ENCODE results near the gene TRRAP.

TRRAP gene

GRCh38 chr7:98913026-98913425, 34.7 kb downstream of the TRRAP start:
- no CpG with 5 or more reads among the region's 8 CpGs for WGBS (ENCODE audit: extremely low coverage, insufficient coverage, insufficient read length)
- H3K4me3 ChIP-seq (ENCODE audit: low read depth, low read length): no peak overlapping the region
- H2AK5ac ChIP-seq (ENCODE audit: low read length): no peak overlapping the region
- peaks cover 2% of the 10 kb centered on the region for H3K9me3 ChIP-seq (ENCODE audit: insufficient read depth, low read depth, low read length)
- no peak overlapping the region for H3K23ac ChIP-seq (ENCODE audit: low read length)
- no peak overlapping the region for H3K4ac ChIP-seq (ENCODE audit: low read depth, low read length)
- no peak overlapping the region for H4K8ac ChIP-seq (ENCODE audit: low read depth, low read length)
- H3K36me3 ChIP-seq (ENCODE audit: control insufficient read depth in 1 of 2, insufficient read depth in 2 of 2, low read length in 2 of 2): peaks cover 54 to 70% of the 10 kb centered on the region in 2 experiments
- H3K9ac ChIP-seq (ENCODE audit: low read length): no peak overlapping the region
- H3K4me2 ChIP-seq (ENCODE audit: low read length): no peak overlapping the region
- no peaks in the 10 kb centered on the region for H3K79me2 ChIP-seq (ENCODE audit: control insufficient read depth, insufficient read depth, low read length, poor library complexity)
- H2BK120ac ChIP-seq (ENCODE audit: insufficient read depth, low read length, poor library complexity): no peak overlapping the region
- no peak overlapping the region for H2BK12ac ChIP-seq (ENCODE audit: low read length)
- no peak overlapping the region for H2BK5ac ChIP-seq (ENCODE audit: low read depth, low read length, poor library complexity)
- H3K18ac ChIP-seq (ENCODE audit: low read length): no peak overlapping the region
- H2AFZ ChIP-seq (ENCODE audit: insufficient read depth, low read length, poor library complexity): no peak overlapping the region
- H3K27me3 ChIP-seq (ENCODE audit: insufficient read depth, low read length): no peaks in the 10 kb centered on the region
- H3K4me1 ChIP-seq (ENCODE audit: control insufficient read depth in 1 of 2, insufficient read depth in 2 of 2, low read length in 2 of 2): no peaks in the 10 kb centered on the region
- no peaks in the 10 kb centered on the region for H3K79me1 ChIP-seq (ENCODE audit: low read length)
- H3K14ac ChIP-seq (ENCODE audit: low read length): no peak overlapping the region
- H4K12ac ChIP-seq (ENCODE audit: low read depth, low read length): no peak overlapping the region
- no peak overlapping the region for H3K27ac ChIP-seq (ENCODE audit: low read depth, low read length)
- DNase-seq: no peak
- no peak overlapping the region for H4K91ac ChIP-seq (ENCODE audit: low read depth, low read length)

DNA sequence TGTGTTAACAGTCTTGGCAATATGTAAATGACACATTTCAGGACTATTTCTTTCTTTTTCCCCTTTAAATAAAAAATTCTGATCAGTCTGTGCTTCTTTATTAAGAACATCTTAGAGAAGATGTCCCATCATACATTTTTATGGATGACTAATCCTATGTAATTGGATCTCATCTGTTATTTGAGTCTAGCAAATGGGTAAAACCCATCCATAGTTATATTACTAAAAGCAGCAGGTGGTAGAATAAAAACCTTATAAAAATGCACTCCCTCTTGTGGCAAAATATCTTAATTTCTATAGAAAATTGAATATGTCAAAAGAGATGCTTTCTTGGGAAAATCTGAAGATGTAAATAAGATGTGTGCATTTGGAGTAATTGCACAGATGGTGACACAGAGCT, 35.3 kb downstream of the TRRAP start:
- Histone ChIP-seq H4K91ac (ENCODE audit: low read depth, low read length) (no peak overlapping the region), H3K9me3 (ENCODE audit: insufficient read depth, low read depth, low read length) (peaks cover 2% of the 10 kb centered on the region), H3K79me2 (ENCODE audit: control insufficient read depth, insufficient read depth, low read length, poor library complexity) (no peaks in the 10 kb centered on the region), H4K8ac (ENCODE audit: low read depth, low read length) (no peak overlapping the region), H3K4me1 (ENCODE audit: control insufficient read depth in 1 of 2, insufficient read depth in 2 of 2, low read length in 2 of 2) (no peaks in the 10 kb centered on the region), H2BK120ac (ENCODE audit: insufficient read depth, low read length, poor library complexity) (no peak overlapping the region), H3K36me3 (ENCODE audit: control insufficient read depth in 1 of 2, insufficient read depth in 2 of 2, low read length in 2 of 2) (peaks cover 50 to 68% of the 10 kb centered on the region in 2 experiments), H3K27me3 (ENCODE audit: insufficient read depth, low read length) (no peaks in the 10 kb centered on the region), H3K79me1 (ENCODE audit: low read length) (no peaks in the 10 kb centered on the region), H3K4ac (ENCODE audit: low read depth, low read length) (no peak overlapping the region), H3K27ac (ENCODE audit: low read depth, low read length) (no peak overlapping the region), H4K12ac (ENCODE audit: low read depth, low read length) (no peak overlapping the region), H3K14ac (ENCODE audit: low read length) (no peak overlapping the region), H3K9ac (ENCODE audit: low read length) (no peak overlapping the region), H2BK12ac (ENCODE audit: low read length) (no peak overlapping the region), H2AK5ac (ENCODE audit: low read length) (no peak overlapping the region), H3K4me2 (ENCODE audit: low read length) (no peak overlapping the region), H3K23ac (ENCODE audit: low read length) (no peak overlapping the region), H2AFZ (ENCODE audit: insufficient read depth, low read length, poor library complexity) (no peak overlapping the region), H3K18ac (ENCODE audit: low read length) (no peak overlapping the region), H3K4me3 (ENCODE audit: low read depth, low read length) (no peak overlapping the region), H2BK5ac (ENCODE audit: low read depth, low read length, poor library complexity) (no peak overlapping the region)
- DNase-seq: no peak

DNA sequence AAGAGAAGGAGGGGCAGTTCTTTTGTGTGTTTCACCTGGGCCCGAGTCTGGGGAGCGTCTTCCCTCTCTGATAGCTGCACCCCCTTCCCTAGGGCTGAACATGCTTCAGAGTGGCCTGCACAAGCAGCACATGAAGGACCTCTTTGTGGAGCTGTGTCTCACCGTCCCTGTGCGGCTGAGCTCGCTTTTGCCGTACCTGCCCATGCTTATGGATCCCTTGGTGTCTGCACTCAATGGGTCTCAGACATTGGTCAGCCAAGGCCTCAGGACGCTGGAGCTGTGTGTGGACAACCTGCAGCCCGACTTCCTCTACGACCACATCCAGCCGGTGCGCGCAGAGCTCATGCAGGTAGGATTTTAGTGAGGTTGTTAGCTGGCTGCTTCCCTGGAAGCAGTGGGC, 39.0 kb downstream of the TRRAP start:
- H3K4me3 ChIP-seq (ENCODE audit: low read depth, low read length): peak overlapping the region; percentile 13
- H3K9me3 ChIP-seq (ENCODE audit: insufficient read depth, low read depth, low read length): no peaks in the 10 kb centered on the region

DNA sequence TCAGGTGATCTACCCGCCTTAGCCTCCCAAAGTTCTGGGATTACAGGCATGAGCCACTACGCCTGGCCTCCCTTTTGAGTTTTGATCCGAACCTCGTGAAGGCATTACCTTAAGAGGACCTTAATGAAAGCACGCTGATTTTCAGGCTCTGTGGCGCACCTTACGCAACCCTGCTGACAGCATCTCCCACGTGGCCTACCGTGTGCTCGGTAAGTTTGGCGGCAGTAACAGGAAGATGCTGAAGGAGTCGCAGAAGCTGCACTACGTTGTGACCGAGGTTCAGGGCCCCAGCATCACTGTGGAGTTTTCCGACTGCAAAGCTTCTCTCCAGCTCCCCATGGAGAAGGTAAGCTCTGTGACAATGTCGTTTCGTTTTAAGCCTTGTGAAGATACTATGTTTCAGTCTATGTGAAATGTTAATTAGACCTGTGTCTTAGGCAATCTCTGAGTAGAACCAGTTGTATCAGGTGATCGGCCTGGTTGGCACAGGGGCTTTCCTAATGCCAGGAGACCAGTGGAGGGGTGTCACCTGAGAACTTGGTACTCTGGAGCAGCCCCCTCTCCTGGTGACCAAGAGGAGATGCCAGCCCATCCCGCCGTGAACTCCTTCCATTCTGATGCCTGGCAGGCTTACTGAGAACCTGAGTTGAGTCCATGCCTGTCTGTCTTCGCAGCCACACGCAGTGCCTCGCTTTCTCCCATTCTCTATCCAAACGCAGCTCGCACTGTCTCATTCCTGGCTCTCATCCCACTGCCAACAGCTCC, 43.5 kb downstream of the TRRAP start:
- Histone ChIP-seq H3K18ac (ENCODE audit: low read length) (no peak overlapping the region), H3K9ac (ENCODE audit: low read length) (no peak overlapping the region), H2AFZ (ENCODE audit: insufficient read depth, low read length, poor library complexity) (no peak overlapping the region), H3K27me3 (ENCODE audit: insufficient read depth, low read length) (no peaks in the 10 kb centered on the region), H3K4ac (ENCODE audit: low read depth, low read length) (no peak overlapping the region), H3K9me3 (ENCODE audit: insufficient read depth, low read depth, low read length) (no peaks in the 10 kb centered on the region), H4K91ac (ENCODE audit: low read depth, low read length) (no peak overlapping the region), H2BK5ac (ENCODE audit: low read depth, low read length, poor library complexity) (no peak overlapping the region), H3K27ac (ENCODE audit: low read depth, low read length) (no peak overlapping the region), H3K79me2 (ENCODE audit: control insufficient read depth, insufficient read depth, low read length, poor library complexity) (no peaks in the 10 kb centered on the region), H3K36me3 (ENCODE audit: control insufficient read depth in 1 of 2, insufficient read depth in 2 of 2, low read length in 2 of 2) (peaks cover 53 to 61% of the 10 kb centered on the region in 2 experiments), H3K4me2 (ENCODE audit: low read length) (no peak overlapping the region), H3K79me1 (ENCODE audit: low read length) (no peaks in the 10 kb centered on the region), H3K14ac (ENCODE audit: low read length) (no peak overlapping the region), H4K12ac (ENCODE audit: low read depth, low read length) (no peak overlapping the region), H2BK12ac (ENCODE audit: low read length) (no peak overlapping the region), H2BK120ac (ENCODE audit: insufficient read depth, low read length, poor library complexity) (no peak overlapping the region), H2AK5ac (ENCODE audit: low read length) (no peak overlapping the region), H4K8ac (ENCODE audit: low read depth, low read length) (no peak overlapping the region), H3K23ac (ENCODE audit: low read length) (no peak overlapping the region), H3K4me1 (ENCODE audit: control insufficient read depth in 1 of 2, insufficient read depth in 2 of 2, low read length in 2 of 2) (no peaks in the 10 kb centered on the region), H3K4me3 (ENCODE audit: low read depth, low read length) (no peak overlapping the region)
- DNase-seq: no peak
- no CpG with 5 or more reads among the region's 25 CpGs for WGBS (ENCODE audit: extremely low coverage, insufficient coverage, insufficient read length)

More for the DNA sequence above, 39.0 kb downstream of the TRRAP start:
- Histone ChIP-seq H2BK12ac (ENCODE audit: low read length) (no peak overlapping the region), H2BK5ac (ENCODE audit: low read depth, low read length, poor library complexity) (no peak overlapping the region), H3K4ac (ENCODE audit: low read depth, low read length) (no peak overlapping the region), H3K9ac (ENCODE audit: low read length) (no peak overlapping the region), H4K91ac (ENCODE audit: low read depth, low read length) (no peak overlapping the region), H3K4me2 (ENCODE audit: low read length) (no peak overlapping the region), H4K12ac (ENCODE audit: low read depth, low read length) (no peak overlapping the region), H3K27ac (ENCODE audit: low read depth, low read length) (no peak overlapping the region), H3K79me1 (ENCODE audit: low read length) (no peaks in the 10 kb centered on the region), H2AK5ac (ENCODE audit: low read length) (no peak overlapping the region), H3K36me3 (ENCODE audit: control insufficient read depth in 1 of 2, insufficient read depth in 2 of 2, low read length in 2 of 2) (peaks cover 53 to 67% of the 10 kb centered on the region in 2 experiments), H4K8ac (ENCODE audit: low read depth, low read length) (no peak overlapping the region), H3K23ac (ENCODE audit: low read length) (no peak overlapping the region), H2AFZ (ENCODE audit: insufficient read depth, low read length, poor library complexity) (no peak overlapping the region), H3K14ac (ENCODE audit: low read length) (no peak overlapping the region), H3K18ac (ENCODE audit: low read length) (no peak overlapping the region), H2BK120ac (ENCODE audit: insufficient read depth, low read length, poor library complexity) (no peak overlapping the region), H3K27me3 (ENCODE audit: insufficient read depth, low read length) (no peaks in the 10 kb centered on the region), H3K4me1 (ENCODE audit: control insufficient read depth in 1 of 2, insufficient read depth in 2 of 2, low read length in 2 of 2) (no peaks in the 10 kb centered on the region), H3K79me2 (ENCODE audit: control insufficient read depth, insufficient read depth, low read length, poor library complexity) (no peaks in the 10 kb centered on the region)
- no peak for DNase-seq
- WGBS (ENCODE audit: extremely low coverage, insufficient coverage, insufficient read length): no CpG with 5 or more reads among the region's 12 CpGs
